NCI-H1105 (cell line): Measurements from ENCODE around the gene DGAT2L6.
"Not testable (repeated sequence)": the region's sequence is repeated elsewhere in the genome, so short reads cannot be mapped to it uniquely, and the experiment has no call there.

Source experiments
- DNase-seq: peaks from one replicate; lab custom pipeline; 2025; lab: John Stamatoyannopoulos, UW

DGAT2L6 gene

DNA sequence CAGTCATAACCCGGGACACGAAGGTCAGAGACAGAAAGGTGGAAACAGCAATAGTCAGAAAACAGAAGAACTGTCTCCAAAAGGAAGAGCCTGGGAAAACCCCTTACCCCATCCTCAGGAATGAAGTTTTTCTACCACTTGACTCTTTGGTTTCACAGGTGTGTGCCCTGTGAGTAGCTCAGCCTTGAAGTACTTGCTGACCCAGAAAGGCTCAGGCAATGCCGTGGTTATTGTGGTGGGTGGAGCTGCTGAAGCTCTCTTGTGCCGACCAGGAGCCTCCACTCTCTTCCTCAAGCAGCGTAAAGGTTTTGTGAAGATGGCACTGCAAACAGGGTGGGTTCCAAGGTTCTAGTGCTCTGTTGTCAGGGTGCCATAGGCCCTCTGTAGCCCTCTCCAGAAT is 24.4 kb downstream of the DGAT2L6 start:
- DNase-seq = no peak

DNA sequence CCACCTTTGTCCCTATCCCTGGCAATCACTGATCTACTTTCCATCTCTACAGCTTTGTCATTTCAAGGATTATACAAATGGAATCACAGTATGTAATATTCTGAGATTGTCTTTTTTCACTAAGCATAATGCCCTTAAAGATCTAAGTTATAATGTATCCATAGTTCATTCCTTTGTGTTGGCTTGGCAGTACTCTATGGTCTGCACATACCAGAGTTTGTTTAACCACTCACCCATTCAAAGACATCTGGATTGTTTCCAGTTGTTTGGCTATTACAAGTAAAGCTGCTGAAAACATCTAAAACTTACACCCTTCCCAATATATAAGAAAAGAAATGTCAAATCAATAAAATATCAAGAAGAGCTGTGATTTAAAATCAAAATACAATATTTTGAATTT is 31.2 kb downstream of the DGAT2L6 start:
- no peak for DNase-seq

DNA sequence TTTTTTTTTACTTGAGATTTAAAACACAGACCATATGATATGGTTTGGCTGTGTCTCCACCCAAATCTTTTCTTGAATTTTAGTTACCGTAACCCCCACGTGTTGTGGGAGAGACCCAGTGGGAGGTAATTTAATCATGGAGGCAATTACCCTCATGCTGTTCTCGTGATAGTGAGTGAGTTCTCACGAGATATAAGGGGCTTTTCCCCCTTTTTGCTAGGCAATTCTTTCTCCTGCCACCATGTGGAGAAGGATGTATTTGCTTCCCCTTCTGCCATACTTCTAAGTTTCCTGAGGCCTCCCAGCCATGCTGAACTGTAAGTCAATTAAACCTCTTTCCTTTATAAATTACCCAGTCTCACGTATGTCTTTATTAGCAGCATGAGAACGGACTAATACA is 32.3 kb downstream of the DGAT2L6 start:
- DNase-seq = not testable (repeated sequence)

- DNase-seq = no peak
Observed at GRCh38 chrX:70219938-70220764, 42.9 kb downstream of the DGAT2L6 start.

DNA sequence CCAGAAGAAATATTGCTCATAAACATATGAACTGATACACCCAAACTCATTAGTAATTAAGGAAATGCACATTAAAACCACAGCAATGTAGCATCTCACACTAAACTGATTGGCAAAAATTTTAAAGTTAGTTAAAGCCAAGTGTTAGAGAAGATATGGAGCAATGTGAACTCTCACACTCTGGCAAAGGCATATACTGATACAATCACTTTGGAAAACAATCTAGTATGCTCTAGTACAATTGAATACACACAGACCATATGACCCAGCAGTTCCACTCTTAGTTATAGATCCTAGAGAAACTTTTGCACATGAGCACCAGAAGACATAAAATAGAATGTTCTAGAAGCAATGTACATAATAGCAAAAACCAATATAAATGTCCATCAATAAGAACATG is 48.8 kb downstream of the DGAT2L6 start:
- DNase-seq = no peak

GRCh38 chrX:70226687-70227086 is 49.4 kb downstream of the DGAT2L6 start:
- DNase-seq = no peak

DNA sequence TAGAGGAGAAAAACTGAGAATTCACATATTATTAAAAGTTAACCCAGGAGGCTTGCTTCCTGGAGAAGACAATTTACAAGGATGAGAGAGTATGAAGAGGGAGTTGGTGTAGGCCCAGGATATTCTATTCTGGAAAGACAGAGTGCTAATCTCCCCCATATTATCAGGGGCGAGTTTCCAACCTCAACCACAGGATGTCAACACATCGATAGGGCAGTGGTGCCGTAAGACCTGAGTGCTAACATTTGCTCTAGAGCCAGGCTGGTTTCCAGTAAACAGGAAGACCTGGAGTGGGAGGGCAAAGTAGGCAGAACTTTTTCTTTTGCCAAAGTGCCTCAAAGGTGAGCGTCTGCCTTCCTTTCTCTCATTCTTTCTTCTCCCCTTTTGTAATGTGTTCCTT is 54.4 kb downstream of the DGAT2L6 start:
- DNase-seq = no peak

DNA sequence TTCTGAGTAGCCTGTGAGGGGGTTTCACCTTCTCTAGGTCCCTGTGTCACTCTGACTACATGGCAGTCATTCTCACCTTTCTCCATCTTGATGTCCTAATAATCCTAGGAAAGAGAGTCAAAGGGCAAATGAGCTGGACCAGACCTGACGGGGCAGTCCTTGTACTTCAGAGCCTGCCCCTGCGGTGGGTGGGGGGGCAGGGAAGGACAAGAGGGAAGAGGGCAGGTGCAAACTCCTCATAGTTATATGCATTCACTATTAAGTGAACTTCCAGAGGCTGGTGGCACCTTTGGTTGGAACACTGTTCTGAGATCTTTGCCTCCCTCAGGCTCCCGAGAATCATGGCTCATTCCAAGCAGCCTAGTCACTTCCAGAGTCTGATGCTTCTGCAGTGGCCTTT is 57.1 kb downstream of the DGAT2L6 start, which contains the start of gene AWAT1:
TSS of gene AWAT1 (plus strand) at position 301 of the 400 bp plus-strand sequence. CDS start at position 342, 41 bp downstream.
- no peak for DNase-seq

DNA sequence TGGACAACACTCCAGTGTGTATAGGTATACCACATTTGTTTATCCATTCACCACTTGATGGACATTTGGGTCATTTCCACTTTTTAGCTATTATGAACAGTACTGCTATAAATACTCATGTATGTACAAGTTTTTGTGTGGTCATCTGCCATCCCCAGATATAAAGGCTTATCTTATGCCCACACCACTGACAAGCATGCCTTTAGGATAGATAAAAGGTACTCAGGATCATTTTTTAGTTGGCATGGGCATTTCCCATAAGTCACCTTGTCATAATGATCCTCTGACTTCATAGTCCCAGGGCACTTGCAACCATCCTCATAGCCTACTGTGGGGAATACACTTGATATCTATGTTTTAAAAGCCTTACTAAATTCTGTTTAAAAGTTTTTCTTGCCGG is 63.5 kb downstream of the DGAT2L6 start:
- no peak for DNase-seq

DNA sequence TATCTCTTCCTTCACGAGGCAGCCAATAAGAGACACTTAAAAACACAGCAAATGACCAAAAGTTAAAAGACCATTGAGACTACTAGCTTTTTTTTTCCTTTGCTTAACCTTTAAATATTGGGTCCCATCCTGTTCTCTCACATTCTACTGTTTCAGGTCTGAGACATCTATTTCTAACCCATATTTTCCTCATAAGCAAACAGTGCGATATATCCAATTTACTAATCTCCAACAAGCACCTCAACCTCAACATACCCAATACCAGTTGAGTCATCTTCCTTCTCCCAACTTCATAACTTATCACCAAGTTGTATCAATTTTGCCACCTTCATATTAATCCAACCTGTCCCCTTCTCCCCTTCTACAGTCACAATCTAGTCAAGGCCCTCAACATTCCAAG is 64.2 kb downstream of the DGAT2L6 start:
- no peak for DNase-seq

- not testable (repeated sequence) for DNase-seq
Observed at GRCh38 chrX:70243601-70244000, 66.3 kb downstream of the DGAT2L6 start.

DNA sequence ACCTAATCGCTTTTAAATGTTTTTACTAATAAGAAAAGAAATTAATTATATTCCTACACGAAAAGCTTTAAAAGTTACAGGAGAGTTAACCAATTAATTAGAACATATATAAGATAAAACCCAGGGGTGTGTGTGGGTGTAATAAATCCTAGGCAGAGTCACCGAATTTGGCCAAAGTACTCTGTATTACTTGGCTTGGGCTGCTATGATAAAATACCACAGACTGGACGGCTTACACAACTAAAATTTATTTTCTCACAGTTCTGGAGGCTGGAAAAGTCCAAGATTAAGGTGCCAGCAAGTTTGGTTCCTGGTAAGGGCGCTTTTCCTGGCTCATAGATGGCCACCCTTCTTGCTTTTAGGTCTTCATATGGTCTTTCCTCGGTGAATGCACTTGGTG is 67.6 kb downstream of the DGAT2L6 start:
- no peak for DNase-seq

GRCh38 chrX:70247252-70247651 is 70.0 kb downstream of the DGAT2L6 start:
- DNase-seq = no peak

DNA sequence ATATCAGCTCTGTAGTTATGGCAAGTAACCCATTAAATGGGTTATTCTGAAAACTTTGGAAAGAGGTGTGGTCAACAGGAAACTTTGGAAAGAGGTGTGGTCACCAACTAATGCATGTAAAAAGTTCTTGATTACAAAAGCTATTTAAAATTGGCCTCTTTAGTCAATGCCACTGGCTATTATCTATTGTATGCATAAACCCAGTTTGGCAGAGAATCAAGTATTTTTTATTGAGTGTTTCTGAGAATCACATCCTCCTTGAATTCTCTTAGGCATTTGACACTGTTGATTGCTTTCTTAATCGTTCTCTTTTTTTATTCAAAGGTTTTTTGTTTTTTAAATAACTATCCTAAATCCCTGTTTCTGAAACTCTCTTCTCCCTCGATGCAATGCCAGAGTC is 75.2 kb downstream of the DGAT2L6 start:
- no peak for DNase-seq

DNA sequence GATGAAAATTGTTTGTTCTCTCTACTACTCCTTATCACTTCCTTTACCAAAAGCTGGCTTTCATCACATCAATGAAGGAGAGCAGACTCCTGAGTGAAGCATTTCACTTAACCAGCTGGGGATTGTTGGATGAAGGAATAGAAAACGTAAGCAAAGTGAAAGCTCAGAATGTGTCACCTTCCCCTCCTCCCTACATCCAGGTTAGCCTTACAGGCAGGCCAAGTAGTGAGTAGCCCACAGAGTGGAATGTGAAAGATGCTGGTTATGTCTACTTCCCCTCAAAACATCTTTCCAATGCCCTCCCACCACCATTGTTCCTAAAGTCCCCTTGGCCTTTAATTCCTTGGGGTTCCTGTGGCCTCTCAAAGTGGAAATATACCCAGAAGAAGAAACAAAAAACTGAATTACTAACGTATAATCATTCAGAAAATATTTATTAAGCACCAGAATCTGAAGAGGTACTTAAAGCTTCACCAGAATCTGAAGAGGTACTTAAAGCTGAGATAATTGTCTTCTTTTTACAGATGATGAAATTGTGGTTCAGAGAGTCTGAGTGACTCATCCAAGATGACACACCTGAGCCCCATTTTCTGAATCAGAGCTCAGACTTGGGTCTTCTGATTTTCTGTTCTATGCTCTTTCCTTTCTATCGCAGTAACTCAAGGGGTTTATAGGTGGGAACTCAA is 76.2 kb downstream of the DGAT2L6 start:
- DNase-seq = no peak

DNA sequence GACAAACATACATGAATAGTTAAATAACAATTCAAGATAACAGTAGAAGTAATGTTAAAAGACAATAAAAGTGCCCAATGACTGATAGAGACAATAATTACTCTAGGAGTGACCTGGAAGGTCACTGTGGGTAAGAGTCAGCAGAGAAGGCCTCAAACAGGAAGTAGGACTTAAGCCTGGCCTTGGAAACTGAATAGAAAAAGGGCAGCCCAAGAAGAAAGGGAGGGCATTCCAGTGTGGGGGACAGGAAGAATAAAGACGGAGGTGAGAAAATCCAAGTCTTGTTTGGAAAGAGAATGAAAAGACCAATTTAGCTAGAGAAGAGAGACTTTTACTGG is 76.7 kb downstream of the DGAT2L6 start:
- no peak for DNase-seq

DNA sequence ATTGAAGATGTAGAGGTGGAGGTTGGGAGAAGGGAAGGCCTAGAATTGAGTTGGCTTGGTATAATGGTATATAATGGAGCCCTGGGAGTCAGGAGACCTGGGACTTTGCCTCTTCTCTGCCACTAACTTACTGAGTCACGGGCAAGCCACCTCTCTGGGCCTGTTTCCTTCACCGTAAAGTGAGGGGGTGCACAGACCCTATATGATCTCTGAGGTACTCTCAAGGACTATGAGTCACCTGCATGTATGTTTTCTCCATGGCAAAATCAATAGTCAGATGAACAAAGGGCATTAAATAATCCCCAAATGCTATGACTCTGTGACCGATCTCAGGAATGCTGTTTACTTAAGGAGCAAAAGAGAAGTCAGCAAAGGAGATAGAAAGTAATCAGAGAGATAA is 77.6 kb downstream of the DGAT2L6 start:
- DNase-seq = no peak
